Panc1 (cell line): Measurements from ENCODE around the gene TMEM164. TPM values are rescaled to one million over a fixed set of nuclear protein-coding genes. Genes with fewer than 3 reads are reported as not detected.

ENCODE experiments used
- ATAC-seq: fragments of 200-7000 bp; cut with Tn5 transposase; 2 replicates; pipeline ENCODE4 v1.9.1; 2020; ENCODE audit warnings: mild to moderate bottlenecking, moderate library complexity
- BruUV-seq: library from RNA; stranded (reverse); fragments of 400-500 nt; replicated peaks from 2 replicates; lab custom pipeline; 2021; lab: Mats Ljungman, UMichigan
- CTCF ChIA-PET: fragments of 300-600 bp; sonication (Branson Sonifier 250); formaldehyde crosslinking; loops from one replicate; lab custom pipeline; 2022; ENCODE audit warnings: antibody characterized with exemption; lab: Charles Lee
- POLR2A ChIA-PET: fragments of 300-600 bp; sonication (Branson Sonifier 250); formaldehyde crosslinking; loops from one replicate; lab custom pipeline; 2022; ENCODE audit warnings: antibody characterized with exemption; lab: Charles Lee
- DNase-seq: peaks from one replicate; pipeline ENCODE4 v3.0.0-alpha.2; 2010; ENCODE audit warnings: low read depth, low spot score
- H3K27ac ChIP-seq: 2 replicates; pipeline ENCODE4 v1.5.1; 2011; ENCODE audit warnings: mild to moderate bottlenecking, low read length, inconsistent platforms
- H3K27me3 ChIP-seq: fragments of 200-500 bp; sonication (Bioruptor generic); 2 replicates; pipeline ENCODE4 v1.6.0; 2014; ENCODE audit warnings: low read length, inconsistent platforms; ENCODE audit not compliant: control insufficient read depth, insufficient read depth
- H3K36me3 ChIP-seq: fragments of 200-500 bp; sonication (Bioruptor generic); 2 replicates; pipeline ENCODE4 v1.5.1; 2014; ENCODE audit warnings: inconsistent platforms, mild to moderate bottlenecking, low read length, moderate library complexity; ENCODE audit not compliant: control insufficient read depth, insufficient read depth
- H3K4me1 ChIP-seq: 2 replicates; pipeline ENCODE4 v1.5.1; 2011; ENCODE audit warnings: inconsistent platforms, mild to moderate bottlenecking, low read length, moderate library complexity; ENCODE audit not compliant: control insufficient read depth, insufficient read depth
- H3K4me3 ChIP-seq, 2 experiments: 2 replicates each; pipeline ENCODE4 v1.5.1; 2011 to 2012; ENCODE audit warnings: low read depth in 2 of 2, low read length in 2 of 2, mild to moderate bottlenecking in 2 of 2, inconsistent platforms in 1 of 2, moderate library complexity in 1 of 2
- H3K9me3 ChIP-seq: fragments of 200-500 bp; sonication (Bioruptor generic); 2 replicates; pipeline ENCODE4 v1.5.1; 2014; ENCODE audit warnings: low read depth, mild to moderate bottlenecking, inconsistent platforms, low read length, moderate library complexity; ENCODE audit not compliant: control insufficient read depth, insufficient read depth
- POLR2AphosphoS5 ChIP-seq: IDR thresholded peaks from 2 replicates; pipeline ENCODE4 v1.6.1; 2012; ENCODE audit warnings: mild to moderate bottlenecking, low read depth, low read length, moderate library complexity
- SIN3A ChIP-seq: IDR thresholded peaks from 2 replicates; pipeline ENCODE4 v1.6.1; 2012; ENCODE audit warnings: low read depth, mild to moderate bottlenecking, low read length, moderate library complexity, borderline replicate concordance; ENCODE audit not compliant: insufficient read depth
- TCF7L2 ChIP-seq: IDR thresholded peaks from 2 replicates; pipeline ENCODE4 v1.6.1; 2011; ENCODE audit warnings: mild to moderate bottlenecking, low read depth, low read length, inconsistent platforms
- in situ Hi-C: cut with HindIII; loops from 2 replicates; pipeline ENCODE4 v1.10.0; 2016; ENCODE audit warnings: low sequenced_read_pairs, low pct_unique_long_range_greater_than_20kb
- intact Hi-C: fragments of 100-400 bp; cut with micrococcal nuclease; formaldehyde crosslinking; loops from one replicate; pipeline ENCODE4 v1.10.0; 2022; ENCODE audit not compliant: unreplicated experiment
- total RNA-seq: library from RNA; stranded (reverse); gene quantifications from one replicate; pipeline ENCODE4 v1.2.1, GENCODE V29; 2021; ENCODE audit not compliant: unreplicated experiment
- TF ChIP-seq, protein P1 (sequence below), 2 experiments: IDR thresholded peaks; 2 replicates each; pipeline ENCODE4 v1.6.1; 2011 to 2012; ENCODE audit warnings: low read depth in 2 of 2, control low read depth in 1 of 2, low read length in 1 of 2, mild to moderate bottlenecking in 1 of 2, moderate library complexity in 1 of 2; ENCODE audit not compliant: insufficient read depth in 1 of 2
- TF ChIP-seq, protein P2 (sequence below): fragments of 450-650 bp; IDR thresholded peaks from 2 replicates; pipeline ENCODE4 v1.5.1; 2017; ENCODE audit warnings: mild to moderate bottlenecking

Gene TMEM164
- total RNA-seq, 1 experiment from 2014 or later, result 32.8 TPM

DNA sequence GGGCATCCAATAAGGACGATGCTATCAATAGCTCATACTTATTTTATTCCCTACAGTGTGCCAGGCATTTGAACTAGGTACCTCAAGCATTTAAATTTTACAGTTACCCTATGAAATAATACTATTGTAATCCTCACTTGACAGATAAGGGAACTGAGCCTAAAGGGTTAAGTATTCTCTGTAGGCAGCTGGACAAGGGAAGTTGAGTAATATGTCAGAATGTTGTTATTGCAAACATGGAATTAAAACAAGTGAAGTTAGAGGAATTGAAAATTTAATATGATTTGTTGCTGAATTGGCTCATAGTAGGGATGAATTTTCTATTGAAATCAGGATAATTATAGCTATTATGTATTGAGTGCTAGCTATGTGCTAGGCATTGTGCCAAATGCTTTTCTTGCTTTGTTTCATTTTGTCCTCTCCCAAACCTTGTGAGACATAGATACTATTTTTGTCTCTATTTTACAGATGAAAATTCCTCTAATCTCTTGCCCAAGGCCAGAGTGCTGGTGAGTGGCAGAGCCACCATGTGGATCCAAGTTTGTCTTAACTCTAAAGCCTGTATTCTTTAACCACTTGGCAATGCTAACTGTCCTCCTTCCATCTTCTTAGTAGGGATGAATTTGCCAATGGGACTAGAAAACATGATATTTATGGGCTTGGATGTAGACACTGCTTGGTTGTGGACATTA is 58.1 kb downstream of the TMEM164 start:
- ATAC-seq, result no peak
- CTCF ChIA-PET, result no interaction called here

DNA sequence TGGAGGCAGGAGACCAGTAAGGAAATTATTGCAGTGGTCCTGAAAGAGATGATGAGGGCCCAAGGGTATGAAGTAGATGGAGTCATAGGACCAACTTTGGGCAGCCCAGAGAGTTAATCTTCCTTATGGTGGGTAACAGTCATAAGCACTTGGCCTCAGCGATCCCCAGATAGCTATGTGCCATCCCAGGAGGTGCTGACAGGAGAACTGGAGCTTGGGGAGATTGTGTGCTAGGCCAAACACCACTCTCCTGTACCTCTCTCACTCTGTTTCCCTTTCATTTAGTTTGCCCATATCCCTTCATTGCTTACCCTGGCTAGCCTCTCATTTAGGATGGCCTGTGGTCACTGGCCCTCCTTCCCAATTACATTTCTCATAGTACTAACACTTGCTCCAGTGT is 60.0 kb downstream of the TMEM164 start:
- no peaks in the 10 kb centered on the region for H3K27me3 ChIP-seq
- ChIA-PET CTCF (no interaction called here), POLR2A (no interaction called here)
- no peak for DNase-seq
- no peak for TF ChIP-seq POLR2AphosphoS5
- TF ChIP-seq, protein P1, sequence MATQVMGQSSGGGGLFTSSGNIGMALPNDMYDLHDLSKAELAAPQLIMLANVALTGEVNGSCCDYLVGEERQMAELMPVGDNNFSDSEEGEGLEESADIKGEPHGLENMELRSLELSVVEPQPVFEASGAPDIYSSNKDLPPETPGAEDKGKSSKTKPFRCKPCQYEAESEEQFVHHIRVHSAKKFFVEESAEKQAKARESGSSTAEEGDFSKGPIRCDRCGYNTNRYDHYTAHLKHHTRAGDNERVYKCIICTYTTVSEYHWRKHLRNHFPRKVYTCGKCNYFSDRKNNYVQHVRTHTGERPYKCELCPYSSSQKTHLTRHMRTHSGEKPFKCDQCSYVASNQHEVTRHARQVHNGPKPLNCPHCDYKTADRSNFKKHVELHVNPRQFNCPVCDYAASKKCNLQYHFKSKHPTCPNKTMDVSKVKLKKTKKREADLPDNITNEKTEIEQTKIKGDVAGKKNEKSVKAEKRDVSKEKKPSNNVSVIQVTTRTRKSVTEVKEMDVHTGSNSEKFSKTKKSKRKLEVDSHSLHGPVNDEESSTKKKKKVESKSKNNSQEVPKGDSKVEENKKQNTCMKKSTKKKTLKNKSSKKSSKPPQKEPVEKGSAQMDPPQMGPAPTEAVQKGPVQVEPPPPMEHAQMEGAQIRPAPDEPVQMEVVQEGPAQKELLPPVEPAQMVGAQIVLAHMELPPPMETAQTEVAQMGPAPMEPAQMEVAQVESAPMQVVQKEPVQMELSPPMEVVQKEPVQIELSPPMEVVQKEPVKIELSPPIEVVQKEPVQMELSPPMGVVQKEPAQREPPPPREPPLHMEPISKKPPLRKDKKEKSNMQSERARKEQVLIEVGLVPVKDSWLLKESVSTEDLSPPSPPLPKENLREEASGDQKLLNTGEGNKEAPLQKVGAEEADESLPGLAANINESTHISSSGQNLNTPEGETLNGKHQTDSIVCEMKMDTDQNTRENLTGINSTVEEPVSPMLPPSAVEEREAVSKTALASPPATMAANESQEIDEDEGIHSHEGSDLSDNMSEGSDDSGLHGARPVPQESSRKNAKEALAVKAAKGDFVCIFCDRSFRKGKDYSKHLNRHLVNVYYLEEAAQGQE (IDR thresholded peaks at IDR 0.05; ENCODE audit: insufficient read depth in 1 of 2, low read depth in 2 of 2, low read length in 1 of 2), result no peak
- no peak for TF ChIP-seq SIN3A
- TF ChIP-seq, protein P2, sequence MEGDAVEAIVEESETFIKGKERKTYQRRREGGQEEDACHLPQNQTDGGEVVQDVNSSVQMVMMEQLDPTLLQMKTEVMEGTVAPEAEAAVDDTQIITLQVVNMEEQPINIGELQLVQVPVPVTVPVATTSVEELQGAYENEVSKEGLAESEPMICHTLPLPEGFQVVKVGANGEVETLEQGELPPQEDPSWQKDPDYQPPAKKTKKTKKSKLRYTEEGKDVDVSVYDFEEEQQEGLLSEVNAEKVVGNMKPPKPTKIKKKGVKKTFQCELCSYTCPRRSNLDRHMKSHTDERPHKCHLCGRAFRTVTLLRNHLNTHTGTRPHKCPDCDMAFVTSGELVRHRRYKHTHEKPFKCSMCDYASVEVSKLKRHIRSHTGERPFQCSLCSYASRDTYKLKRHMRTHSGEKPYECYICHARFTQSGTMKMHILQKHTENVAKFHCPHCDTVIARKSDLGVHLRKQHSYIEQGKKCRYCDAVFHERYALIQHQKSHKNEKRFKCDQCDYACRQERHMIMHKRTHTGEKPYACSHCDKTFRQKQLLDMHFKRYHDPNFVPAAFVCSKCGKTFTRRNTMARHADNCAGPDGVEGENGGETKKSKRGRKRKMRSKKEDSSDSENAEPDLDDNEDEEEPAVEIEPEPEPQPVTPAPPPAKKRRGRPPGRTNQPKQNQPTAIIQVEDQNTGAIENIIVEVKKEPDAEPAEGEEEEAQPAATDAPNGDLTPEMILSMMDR, result no peak
- H3K27ac ChIP-seq, result no peak overlapping the region
- H3K36me3 ChIP-seq, result no peaks in the 10 kb centered on the region
- intact Hi-C loops (no loop called here), in situ Hi-C loops (no loop called here)
- H3K4me1 ChIP-seq, result no peaks in the 10 kb centered on the region
- no peak for ATAC-seq
- no peak overlapping the region for H3K4me3 ChIP-seq
- no TSS peak for BruUV-seq
- H3K9me3 ChIP-seq, result no peaks in the 10 kb centered on the region

More for the DNA sequence above, 58.1 kb downstream of the TMEM164 start:
- in situ Hi-C loops, result no loop called here
- DNase-seq, result no peak
- POLR2A ChIA-PET, result no interaction called here
- no TSS peak for BruUV-seq
- no peak overlapping the region for H3K4me3 ChIP-seq
- H3K27ac ChIP-seq, result no peak overlapping the region
- no peaks in the 10 kb centered on the region for H3K27me3 ChIP-seq
- H3K4me1 ChIP-seq, result no peaks in the 10 kb centered on the region
- no peaks in the 10 kb centered on the region for H3K36me3 ChIP-seq
- intact Hi-C loops, result no loop called here
- TF ChIP-seq, protein P1 (IDR thresholded peaks at IDR 0.05; ENCODE audit: insufficient read depth in 1 of 2, low read depth in 2 of 2, low read length in 1 of 2), result no peak
- TF ChIP-seq POLR2AphosphoS5, result no peak
- no peak for TF ChIP-seq TCF7L2
- TF ChIP-seq SIN3A, result no peak
- TF ChIP-seq, protein P2, result no peak
- H3K9me3 ChIP-seq, result no peaks in the 10 kb centered on the region
